ENCODE data around the gene PYGO1.
A peak's percentile ranks its signal among the peaks of the same experiment; 100 is the strongest.

PYGO1 gene

DNA sequence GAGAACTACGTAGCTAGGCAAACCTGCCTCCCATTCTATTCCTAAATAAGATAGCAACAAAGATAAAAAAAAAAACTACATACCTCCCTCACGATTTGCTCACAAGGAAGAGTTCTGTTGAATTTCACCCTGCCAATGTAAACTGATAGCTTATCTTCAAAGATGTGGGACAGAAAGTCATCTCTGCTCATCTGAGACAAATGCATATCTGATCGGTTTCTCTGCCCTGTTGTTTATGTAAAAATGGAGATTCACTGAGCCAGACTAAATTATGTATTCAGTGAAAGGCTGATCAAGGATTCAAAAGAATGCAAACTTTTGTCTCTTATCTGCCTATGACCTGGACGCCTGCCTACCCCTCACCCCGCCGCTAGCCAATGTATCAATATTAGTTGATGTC is 11.2 kb downstream of the PYGO1 start:
- no peak overlapping the region for H3K4me3 ChIP-seq (ENCODE audit: low read length)
- TF ChIP-seq, protein P1, sequence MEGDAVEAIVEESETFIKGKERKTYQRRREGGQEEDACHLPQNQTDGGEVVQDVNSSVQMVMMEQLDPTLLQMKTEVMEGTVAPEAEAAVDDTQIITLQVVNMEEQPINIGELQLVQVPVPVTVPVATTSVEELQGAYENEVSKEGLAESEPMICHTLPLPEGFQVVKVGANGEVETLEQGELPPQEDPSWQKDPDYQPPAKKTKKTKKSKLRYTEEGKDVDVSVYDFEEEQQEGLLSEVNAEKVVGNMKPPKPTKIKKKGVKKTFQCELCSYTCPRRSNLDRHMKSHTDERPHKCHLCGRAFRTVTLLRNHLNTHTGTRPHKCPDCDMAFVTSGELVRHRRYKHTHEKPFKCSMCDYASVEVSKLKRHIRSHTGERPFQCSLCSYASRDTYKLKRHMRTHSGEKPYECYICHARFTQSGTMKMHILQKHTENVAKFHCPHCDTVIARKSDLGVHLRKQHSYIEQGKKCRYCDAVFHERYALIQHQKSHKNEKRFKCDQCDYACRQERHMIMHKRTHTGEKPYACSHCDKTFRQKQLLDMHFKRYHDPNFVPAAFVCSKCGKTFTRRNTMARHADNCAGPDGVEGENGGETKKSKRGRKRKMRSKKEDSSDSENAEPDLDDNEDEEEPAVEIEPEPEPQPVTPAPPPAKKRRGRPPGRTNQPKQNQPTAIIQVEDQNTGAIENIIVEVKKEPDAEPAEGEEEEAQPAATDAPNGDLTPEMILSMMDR (conservative IDR thresholded peaks at IDR 0.05; ENCODE audit: low read length): no peak
- no peak for DNase-seq (ENCODE audit: low read depth)

DNA sequence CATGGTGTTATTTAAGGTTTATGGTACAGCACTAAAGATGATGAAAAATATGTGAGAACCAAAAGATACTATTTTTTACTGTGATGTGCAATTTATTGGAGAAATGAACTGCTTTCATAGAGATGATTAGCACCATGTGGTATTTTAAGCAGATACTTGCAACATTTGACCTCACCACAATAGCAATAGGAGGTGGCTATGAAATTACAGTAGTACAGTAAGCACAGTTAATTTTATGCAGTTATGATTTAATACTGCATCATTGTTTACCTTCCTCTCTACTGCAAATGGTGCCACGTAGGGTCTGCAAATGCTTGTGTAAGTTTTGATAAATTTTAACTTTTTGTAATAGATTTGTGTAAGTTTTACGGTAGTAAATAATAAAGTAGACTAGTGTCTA is 14.0 kb downstream of the PYGO1 start:
- no peak overlapping the region for H3K4me3 ChIP-seq (ENCODE audit: low read length)
- TF ChIP-seq, protein P1 (conservative IDR thresholded peaks at IDR 0.05; ENCODE audit: low read length): no peak
- DNase-seq (ENCODE audit: low read depth): no peak

DNA sequence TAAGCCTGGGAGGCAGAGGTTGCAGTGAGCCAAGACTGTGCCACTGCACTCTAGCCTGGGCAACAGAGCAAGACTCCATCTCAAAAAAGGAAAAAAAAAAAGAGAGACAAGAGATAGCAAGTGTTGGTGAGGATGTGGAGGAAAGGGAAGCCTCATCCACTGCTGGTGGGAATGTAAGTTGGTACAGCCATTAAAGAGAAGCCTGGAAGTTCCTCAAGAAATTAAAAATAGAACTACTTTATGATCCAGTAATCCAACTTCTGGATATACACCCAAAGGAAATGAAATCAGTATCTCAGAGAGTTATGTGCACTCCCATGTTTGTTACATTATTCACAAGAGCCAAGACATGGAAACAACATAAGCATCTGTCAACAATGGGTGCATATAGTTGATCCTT is 14.9 kb downstream of the PYGO1 start:
- TF ChIP-seq, protein P1 (conservative IDR thresholded peaks at IDR 0.05; ENCODE audit: low read length): no peak
- no peak for DNase-seq (ENCODE audit: low read depth)
- H3K4me3 ChIP-seq (ENCODE audit: low read length): no peak overlapping the region

DNA sequence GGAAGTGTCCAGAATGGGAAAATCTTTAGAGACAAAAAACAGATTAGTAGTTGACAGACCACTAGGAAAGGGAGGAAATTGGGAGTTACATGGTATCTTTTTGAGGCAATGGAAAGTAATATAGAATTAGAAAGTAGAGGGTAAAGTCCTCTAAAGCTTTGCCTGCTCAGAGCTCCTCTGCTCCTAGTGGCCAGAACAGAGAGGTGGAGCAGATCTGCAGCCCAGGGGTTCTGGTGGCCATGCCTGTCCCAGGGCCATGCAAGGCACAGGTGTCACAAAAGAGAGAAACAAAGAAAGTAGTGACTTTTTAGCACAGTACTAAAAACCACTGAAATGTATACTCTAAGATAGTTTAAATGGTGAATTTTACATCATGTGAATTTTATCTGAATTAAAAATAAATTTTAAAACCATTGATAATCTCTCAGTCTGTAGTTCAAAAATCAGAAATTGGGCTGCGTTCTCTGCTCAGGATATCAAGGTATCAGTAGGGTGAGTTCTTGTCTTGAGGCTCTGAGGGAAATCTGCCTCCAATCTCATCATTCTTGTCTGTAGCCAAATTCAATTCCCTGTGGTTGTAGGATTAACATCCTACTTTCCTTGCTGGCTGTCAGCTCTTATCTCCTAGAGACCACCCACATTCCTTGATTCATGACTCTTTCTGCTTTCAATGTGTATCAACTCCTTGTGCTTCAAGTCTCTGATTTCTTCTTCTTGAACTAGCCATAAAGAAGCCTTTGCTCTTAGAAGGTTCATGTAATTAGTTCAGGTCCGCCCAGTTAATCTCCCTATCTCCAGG is 23.6 kb downstream of the PYGO1 start:
- DNase-seq (ENCODE audit: low read depth): no peak
- TF ChIP-seq, protein P1 (conservative IDR thresholded peaks at IDR 0.05; ENCODE audit: low read length): peak; percentile 17; the same call in 1 of the 2 replicates
- H3K4me3 ChIP-seq (ENCODE audit: low read length): no peak overlapping the region

DNA sequence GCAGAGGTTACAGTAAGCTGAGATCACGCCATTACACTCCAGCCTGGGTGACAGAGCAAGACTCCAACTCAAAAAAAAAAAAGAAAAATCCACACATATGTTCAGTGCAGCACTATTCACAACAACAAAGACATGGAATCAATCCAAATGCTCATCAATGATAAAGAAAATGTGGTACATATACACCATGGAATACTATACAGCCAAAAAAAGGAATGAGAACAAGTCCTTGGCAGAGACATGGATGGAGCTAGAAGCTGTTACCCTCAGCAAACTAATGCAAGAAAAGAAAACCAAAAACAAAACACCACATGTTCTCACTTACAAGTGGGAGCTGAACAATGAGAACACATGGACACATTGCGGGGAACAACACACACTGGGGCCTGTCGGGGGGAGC is 25.5 kb downstream of the PYGO1 start:
- DNase-seq (ENCODE audit: low read depth): no peak
- H3K4me3 ChIP-seq (ENCODE audit: low read length): no peak overlapping the region
- TF ChIP-seq, protein P1 (conservative IDR thresholded peaks at IDR 0.05; ENCODE audit: low read length): no peak

DNA sequence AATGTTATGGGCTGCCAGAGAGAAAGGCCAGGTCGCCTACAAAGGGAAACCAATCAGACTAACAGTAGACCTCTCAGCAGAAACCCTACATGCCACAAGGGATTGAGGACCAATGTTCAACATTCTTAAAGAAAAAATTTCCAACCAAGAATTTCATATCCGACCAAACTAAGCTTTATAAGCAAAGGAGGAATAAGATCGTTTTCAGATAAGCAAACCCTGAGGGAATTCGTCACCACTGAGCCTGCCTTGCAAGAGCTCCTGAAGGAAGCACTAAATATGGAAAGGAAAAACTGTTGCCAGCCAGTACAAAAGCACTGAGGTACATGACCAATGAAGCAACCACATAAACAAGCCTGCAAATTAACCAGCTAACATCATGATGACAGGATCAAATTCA is 33.1 kb downstream of the PYGO1 start:
- no peak for DNase-seq (ENCODE audit: low read depth)
- no peak overlapping the region for H3K4me3 ChIP-seq (ENCODE audit: low read length)
- TF ChIP-seq, protein P1 (conservative IDR thresholded peaks at IDR 0.05; ENCODE audit: low read length): no peak

DNA sequence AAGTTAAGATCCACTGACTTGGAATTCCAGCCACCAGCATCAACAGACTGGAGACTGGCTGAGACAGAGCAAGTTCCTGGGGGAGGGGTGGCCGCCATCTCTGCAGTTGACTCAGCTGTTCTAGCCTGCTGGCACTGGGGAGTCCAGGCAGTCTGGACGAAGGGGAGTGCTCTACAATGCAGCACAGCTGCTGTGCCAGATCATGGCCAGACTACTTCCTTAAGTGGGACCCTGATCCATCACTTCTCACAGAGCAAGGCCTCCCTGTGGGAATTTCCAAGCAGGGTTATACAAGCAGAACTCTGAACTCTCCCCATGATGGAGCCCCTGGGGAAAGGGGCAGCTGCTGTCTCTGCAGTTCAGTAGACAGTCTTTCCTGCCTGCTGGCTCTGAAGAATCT is 35.2 kb downstream of the PYGO1 start:
- TF ChIP-seq, protein P1 (conservative IDR thresholded peaks at IDR 0.05; ENCODE audit: low read length): no peak
- DNase-seq (ENCODE audit: low read depth): peak; percentile 18
- no peak overlapping the region for H3K4me3 ChIP-seq (ENCODE audit: low read length)
